ENCODE data around the gene NPR2. TPM values are rescaled to one million over a fixed set of nuclear protein-coding genes. Genes with fewer than 3 reads are reported as not detected.
A peak's percentile ranks its signal among the peaks of the same experiment; 100 is the strongest.

Gene NPR2
- total RNA-seq, 1 donor from 2014 or later, result 40.2 TPM

DNA sequence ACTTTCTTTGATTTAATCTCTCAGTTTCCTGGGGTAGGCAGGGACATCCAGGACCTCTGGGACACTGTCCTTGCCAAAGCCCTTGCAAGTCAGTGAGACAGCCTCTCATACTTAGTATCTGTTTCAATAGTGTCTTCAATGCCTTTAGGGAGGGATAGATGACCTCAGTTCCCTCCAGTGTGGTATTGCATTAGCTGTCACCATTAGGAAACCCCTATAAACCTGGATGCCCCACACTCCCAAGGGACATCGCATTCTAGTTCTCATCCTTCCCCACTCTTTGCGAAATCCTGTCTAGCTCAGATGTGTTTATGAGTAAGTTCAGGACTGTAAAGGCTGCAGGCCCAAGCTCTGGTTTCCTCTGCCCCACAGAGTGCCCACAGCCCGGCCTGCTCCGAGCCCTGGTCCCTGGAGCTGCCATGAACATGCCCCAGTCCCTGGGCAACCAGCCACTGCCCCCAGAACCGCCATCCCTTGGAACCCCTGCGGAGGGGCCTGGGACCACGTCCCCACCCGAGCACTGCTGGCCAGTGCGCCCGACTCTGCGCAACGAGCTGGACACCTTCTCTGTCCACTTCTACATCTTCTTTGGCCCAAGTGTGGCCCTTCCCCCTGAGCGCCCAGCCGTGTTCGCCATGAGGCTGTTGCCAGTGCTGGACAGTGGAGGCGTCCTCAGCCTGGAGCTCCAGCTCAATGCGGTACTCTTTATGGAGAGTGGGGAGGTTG, 50.8 kb downstream of the NPR2 start:
- Mint-ChIP-seq H3K27me3 (ENCODE audit: low read depth) (no peaks in the 10 kb centered on the region), H3K36me3 (ENCODE audit: low read depth) (peaks cover 9% of the 10 kb centered on the region), H3K9me3 (ENCODE audit: low read depth) (no peaks in the 10 kb centered on the region), H3K4me1 (ENCODE audit: low read depth) (peaks cover 14% of the 10 kb centered on the region), H3K4me3 (ENCODE audit: unreplicated experiment) (no peak overlapping the region), H3K27ac (ENCODE audit: unreplicated experiment) (no peak overlapping the region)
- TF ChIP-seq, protein P1, sequence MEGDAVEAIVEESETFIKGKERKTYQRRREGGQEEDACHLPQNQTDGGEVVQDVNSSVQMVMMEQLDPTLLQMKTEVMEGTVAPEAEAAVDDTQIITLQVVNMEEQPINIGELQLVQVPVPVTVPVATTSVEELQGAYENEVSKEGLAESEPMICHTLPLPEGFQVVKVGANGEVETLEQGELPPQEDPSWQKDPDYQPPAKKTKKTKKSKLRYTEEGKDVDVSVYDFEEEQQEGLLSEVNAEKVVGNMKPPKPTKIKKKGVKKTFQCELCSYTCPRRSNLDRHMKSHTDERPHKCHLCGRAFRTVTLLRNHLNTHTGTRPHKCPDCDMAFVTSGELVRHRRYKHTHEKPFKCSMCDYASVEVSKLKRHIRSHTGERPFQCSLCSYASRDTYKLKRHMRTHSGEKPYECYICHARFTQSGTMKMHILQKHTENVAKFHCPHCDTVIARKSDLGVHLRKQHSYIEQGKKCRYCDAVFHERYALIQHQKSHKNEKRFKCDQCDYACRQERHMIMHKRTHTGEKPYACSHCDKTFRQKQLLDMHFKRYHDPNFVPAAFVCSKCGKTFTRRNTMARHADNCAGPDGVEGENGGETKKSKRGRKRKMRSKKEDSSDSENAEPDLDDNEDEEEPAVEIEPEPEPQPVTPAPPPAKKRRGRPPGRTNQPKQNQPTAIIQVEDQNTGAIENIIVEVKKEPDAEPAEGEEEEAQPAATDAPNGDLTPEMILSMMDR (IDR thresholded peaks at IDR 0.05), result no peak
- peak; percentile 11 for DNase-seq (ENCODE audit: low spot score)

DNA sequence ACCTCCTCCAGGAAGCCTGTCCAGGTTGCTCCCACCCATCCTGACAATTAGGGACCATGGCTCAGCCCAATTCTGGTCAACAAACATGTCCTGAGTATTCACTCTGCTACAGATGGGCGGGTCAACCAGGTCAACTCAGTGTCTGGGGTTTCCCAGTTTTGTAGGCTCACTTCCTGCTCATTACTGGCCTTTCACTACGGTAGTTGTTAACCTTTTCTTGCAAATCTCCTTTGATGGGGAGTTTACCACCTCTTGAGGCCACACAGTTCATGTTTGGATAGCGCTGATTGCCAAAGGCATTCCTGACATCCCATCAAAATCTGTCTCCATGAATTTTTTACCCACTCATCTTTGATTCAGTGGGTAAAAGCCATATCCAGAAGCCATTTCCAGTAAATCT, 51.4 kb downstream of the NPR2 start:
- H3K4me1 Mint-ChIP-seq (ENCODE audit: low read depth), result peaks cover 18% of the 10 kb centered on the region
- TF ChIP-seq, protein P1 (IDR thresholded peaks at IDR 0.05), result no peak

DNA sequence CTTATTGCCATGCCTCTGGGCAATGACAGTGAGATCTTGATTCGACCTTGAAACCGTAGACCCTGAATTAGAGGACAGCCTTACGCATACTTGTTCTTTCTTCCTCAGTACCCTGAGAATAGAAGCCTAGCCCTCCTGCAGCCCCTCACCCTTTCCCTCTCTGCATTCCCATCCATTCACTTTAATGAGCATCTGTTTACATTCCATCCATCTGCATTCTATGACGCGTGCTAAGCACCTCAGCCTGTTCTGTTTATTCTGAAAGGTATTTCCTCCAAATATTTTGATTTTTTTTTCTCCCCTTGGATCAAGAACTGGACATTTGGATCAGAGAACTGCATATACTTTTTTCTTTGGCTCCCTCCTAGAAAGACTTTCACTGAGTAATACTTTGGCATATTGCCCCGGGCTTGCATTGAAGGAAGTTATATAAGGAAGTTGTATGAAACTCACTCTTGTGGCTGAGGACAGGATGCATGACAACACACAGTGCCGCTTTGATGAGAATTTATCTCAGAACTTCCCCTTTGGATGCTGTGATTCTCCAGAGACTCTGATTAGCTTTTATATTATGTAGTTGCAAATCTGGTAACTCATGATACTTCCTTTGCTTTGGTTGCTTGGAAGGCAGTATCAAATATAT, 53.4 kb downstream of the NPR2 start:
- TF ChIP-seq, protein P1 (IDR thresholded peaks at IDR 0.05), result peak; percentile 15
- H3K27ac Mint-ChIP-seq (ENCODE audit: unreplicated experiment), result peak overlapping the region; percentile 77
- no peaks in the 10 kb centered on the region for H3K27me3 Mint-ChIP-seq (ENCODE audit: low read depth)
- H3K4me1 Mint-ChIP-seq (ENCODE audit: low read depth), result peaks cover 25% of the 10 kb centered on the region
- H3K36me3 Mint-ChIP-seq (ENCODE audit: low read depth), result peaks cover 6% of the 10 kb centered on the region
- no peak overlapping the region for H3K4me3 Mint-ChIP-seq (ENCODE audit: unreplicated experiment)
- DNase-seq (ENCODE audit: low spot score), result peak; percentile 3
- H3K9me3 Mint-ChIP-seq (ENCODE audit: low read depth), result no peaks in the 10 kb centered on the region

More for the DNA sequence above, 51.4 kb downstream of the NPR2 start:
- Mint-ChIP-seq H3K36me3 (ENCODE audit: low read depth) (peaks cover 8% of the 10 kb centered on the region), H3K27ac (ENCODE audit: unreplicated experiment) (no peak overlapping the region), H3K27me3 (ENCODE audit: low read depth) (no peaks in the 10 kb centered on the region), H3K4me3 (ENCODE audit: unreplicated experiment) (no peak overlapping the region), H3K9me3 (ENCODE audit: low read depth) (no peaks in the 10 kb centered on the region)
- DNase-seq (ENCODE audit: low spot score), result peak; percentile 6

DNA sequence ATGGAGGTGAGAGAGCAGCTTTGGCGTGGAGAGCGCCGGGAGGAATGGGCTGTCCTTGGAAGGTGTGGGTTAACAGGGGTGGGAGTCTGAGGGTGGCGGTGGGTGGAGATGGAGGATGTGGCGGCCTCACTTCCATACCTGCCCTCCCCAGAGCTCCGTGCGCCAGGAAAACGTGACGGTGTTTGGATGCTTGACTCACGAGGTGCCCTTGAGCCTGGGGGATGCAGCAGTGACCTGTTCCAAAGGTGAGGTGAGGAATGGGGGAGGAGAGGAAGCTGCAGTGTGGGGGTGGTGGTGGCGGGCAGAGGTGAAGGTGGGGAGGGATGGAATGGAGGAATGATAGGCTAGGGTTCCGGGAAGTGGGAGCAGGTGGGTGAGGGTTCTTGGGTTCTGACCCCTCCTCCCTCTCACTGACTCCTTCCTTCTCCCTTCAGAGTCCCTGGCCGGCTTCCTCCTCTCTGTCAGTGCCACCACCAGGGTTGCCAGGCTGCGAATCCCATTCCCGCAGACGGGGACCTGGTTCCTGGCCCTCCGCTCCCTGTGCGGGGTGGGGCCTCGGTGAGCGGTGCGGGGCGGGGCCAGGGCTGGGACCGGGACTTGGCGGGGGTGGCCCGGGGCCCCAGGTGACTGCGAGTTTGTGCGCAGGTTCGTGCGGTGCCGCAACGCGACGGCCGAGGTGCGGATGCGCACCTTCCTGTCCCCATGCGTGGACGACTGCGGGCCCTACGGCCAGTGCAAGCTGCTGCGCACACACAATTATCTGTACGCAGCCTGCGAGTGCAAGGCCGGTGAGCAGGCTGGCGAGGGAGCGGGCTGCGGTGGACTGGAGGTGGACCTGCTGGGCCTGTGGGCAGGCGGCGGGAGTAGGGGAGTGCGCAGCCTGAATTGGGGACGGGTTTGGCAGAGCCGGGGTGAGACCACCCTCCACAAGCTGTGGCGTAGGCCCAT, 54.7 kb downstream of the NPR2 start:
- peaks cover 25% of the 10 kb centered on the region for H3K4me1 Mint-ChIP-seq (ENCODE audit: low read depth)
- H3K9me3 Mint-ChIP-seq (ENCODE audit: low read depth), result no peaks in the 10 kb centered on the region
- peaks cover 5% of the 10 kb centered on the region for H3K36me3 Mint-ChIP-seq (ENCODE audit: low read depth)
- TF ChIP-seq, protein P1 (IDR thresholded peaks at IDR 0.05), result no peak
- H3K4me3 Mint-ChIP-seq (ENCODE audit: unreplicated experiment), result no peak overlapping the region
- no peaks in the 10 kb centered on the region for H3K27me3 Mint-ChIP-seq (ENCODE audit: low read depth)
- peak; percentile 85 for DNase-seq (ENCODE audit: low spot score)
- H3K27ac Mint-ChIP-seq (ENCODE audit: unreplicated experiment), result no peak overlapping the region

Data from chondrocyte (in vitro differentiated cells).